ENCODE measurements around the gene TEX38. TPM values are rescaled to one million over a fixed set of nuclear protein-coding genes. Genes with fewer than 3 reads are reported as not detected.
"Not testable (repeated sequence)": the region's sequence is repeated elsewhere in the genome, so short reads cannot be mapped to it uniquely, and the experiment has no call there.

TEX38 gene
- total RNA-seq, 4 donors from 2014 or later, result not detected

DNA sequence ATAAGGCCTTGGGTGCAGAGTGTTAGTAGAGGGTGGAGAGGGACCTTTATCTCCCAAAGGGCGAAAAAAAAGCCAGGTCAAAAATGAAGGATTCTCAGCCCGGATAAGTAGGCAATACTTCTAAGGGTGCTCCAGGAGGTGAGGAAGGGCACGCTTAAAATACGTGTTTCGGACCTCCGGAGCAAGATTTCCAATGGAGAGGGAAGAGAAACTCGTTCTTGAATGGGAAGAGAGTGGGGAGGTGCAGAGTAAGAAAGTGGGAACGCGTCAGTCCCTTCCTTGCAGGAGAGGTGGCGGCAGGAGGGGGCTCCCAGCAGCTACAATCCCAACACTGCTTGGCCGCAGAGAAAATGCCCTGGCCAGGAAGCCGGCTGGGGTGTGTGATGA lies 46.7 kb downstream of the TEX38 start:
- WGBS, 2 donors, result 0 to 2% methylated on average over 12 of the region's 12 CpGs
- intact Hi-C loops (cut with DNase I; ENCODE audit: low total_unique reads), result no loop called here
- TF ChIP-seq POLR2A (IDR thresholded peaks at IDR 0.05), result no peak
- TF ChIP-seq, protein P1, sequence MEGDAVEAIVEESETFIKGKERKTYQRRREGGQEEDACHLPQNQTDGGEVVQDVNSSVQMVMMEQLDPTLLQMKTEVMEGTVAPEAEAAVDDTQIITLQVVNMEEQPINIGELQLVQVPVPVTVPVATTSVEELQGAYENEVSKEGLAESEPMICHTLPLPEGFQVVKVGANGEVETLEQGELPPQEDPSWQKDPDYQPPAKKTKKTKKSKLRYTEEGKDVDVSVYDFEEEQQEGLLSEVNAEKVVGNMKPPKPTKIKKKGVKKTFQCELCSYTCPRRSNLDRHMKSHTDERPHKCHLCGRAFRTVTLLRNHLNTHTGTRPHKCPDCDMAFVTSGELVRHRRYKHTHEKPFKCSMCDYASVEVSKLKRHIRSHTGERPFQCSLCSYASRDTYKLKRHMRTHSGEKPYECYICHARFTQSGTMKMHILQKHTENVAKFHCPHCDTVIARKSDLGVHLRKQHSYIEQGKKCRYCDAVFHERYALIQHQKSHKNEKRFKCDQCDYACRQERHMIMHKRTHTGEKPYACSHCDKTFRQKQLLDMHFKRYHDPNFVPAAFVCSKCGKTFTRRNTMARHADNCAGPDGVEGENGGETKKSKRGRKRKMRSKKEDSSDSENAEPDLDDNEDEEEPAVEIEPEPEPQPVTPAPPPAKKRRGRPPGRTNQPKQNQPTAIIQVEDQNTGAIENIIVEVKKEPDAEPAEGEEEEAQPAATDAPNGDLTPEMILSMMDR (IDR thresholded peaks at IDR 0.05), result no peak
- peak overlapping the region; percentile 65 for H3K4me3 ChIP-seq (ENCODE audit: low read depth, poor library complexity, severe bottlenecking)
- no peak for DNase-seq (ENCODE audit: low spot score in 2 of 2)

DNA sequence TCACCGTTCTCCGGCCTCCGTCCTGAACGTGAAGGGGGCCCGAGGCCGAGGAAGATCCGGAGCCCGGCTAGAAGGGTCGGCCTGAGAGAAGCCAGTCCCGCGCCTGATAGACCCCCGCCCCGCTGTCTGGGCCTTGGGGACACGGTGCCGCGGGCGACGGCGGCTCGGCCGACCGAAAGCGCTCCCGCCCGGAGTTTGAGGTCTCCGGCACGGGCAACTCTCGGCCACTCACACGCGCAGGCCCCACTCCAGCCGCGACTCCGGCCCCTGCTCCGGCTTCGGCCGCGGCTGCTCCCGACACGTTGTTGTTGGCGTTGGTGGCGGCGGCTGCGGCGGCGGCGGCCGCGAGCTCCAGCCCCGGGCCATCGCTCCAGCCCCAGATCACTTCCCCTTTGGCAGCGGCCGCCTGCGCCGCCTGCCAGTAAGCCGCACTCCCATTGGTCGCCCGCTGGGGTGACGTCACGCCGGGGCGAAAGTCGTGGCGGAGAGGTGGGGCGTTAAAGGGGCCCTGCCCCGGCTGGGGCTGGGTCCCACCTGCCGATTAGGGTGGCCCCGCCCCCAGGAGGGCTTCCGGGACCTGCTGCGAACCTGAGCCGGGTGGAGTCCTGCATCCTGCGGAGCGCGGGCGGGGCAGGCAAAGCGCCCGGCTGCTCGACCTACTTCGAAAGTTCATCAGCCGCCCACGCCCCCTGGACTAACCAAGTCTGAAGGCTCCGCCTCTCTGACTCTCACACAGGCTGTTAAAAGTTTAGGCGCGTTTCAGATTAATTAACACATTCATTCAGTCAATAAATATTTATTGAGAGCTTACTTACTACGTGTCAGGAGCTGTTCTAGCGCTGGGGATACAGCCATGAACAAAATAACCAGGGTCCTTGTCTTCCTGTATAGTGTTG lies 47.3 kb downstream of the TEX38 start, which contains the start of gene EFCAB14:
EFCAB14 (minus strand) TSS at position 388 of the 896 bp plus-strand sequence. CDS start 1,027 bp downstream, outside the sequence.
- no peak for TF ChIP-seq POLR2A (IDR thresholded peaks at IDR 0.05)
- TF ChIP-seq, protein P1 (IDR thresholded peaks at IDR 0.05), result no peak
- intact Hi-C loops (cut with DNase I; ENCODE audit: low total_unique reads), result no loop called here
- peak within 1 kb of the TSS; percentile 65 for H3K4me3 ChIP-seq (ENCODE audit: low read depth, poor library complexity, severe bottlenecking)
- DNase-seq (ENCODE audit: low spot score in 2 of 2), result peak; percentile 94 to 99
- 0% methylated on average over 58 to 83 of the region's 85 CpGs for WGBS, 2 donors

DNA sequence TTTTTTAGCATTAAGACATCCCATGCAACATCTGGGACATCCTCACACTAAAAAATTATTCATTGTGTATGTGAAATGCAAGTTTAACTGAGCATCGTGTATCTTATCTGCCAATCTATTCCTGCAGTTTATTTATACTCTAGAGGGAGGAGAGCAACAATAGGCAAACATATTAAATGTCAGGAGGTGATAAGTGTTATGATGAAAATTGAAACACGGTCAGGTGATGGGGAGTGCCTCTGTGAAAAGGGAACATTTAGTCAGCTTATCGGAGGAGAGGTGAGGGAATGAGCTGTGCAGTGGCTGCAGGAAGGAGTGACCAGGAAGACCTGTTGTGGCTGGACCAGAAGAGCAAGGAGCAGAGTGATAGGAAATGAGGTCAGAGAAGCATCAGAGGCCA lies 48.0 kb downstream of the TEX38 start:
- WGBS, 2 donors, result 11 to 18% methylated on average over 3 of the region's 3 CpGs
- H3K4me3 ChIP-seq (ENCODE audit: low read depth, poor library complexity, severe bottlenecking), result no peak overlapping the region
- DNase-seq (ENCODE audit: low spot score in 2 of 2), result no peak
- TF ChIP-seq, protein P1 (IDR thresholded peaks at IDR 0.05), result no peak
- no peak for TF ChIP-seq POLR2A (IDR thresholded peaks at IDR 0.05)
- intact Hi-C loops (cut with DNase I; ENCODE audit: low total_unique reads), result loop anchor here (10.0 kb wide), 2 partner anchors 95 to 185 kb away; a partner anchor contains a TSS

DNA sequence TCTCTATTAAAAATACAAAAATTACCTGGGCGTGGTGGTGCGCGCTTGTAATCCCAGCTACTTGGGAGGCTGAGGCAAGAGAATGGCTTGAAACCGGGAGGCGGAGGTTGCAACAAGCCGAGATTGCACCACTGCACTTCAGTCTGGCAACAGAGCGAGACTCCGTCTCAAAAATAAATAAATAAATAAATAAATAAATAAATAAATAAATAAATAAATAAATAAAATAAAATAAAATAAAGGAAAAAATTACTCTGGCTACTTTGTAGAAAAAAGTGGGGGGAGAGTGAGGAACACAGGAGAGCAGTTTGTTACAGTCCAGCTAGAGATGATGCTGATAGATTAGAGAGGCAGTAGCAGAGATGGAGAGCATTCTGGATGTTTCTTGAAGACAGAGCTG lies 48.7 kb downstream of the TEX38 start:
- 88 to 96% methylated on average over 8 of the region's 8 CpGs for WGBS, 2 donors
- not testable (repeated sequence) for DNase-seq (ENCODE audit: low spot score in 2 of 2); H3K4me3 ChIP-seq (ENCODE audit: low read depth, poor library complexity, severe bottlenecking)
- intact Hi-C loops (cut with DNase I; ENCODE audit: low total_unique reads), result loop anchor here (10.0 kb wide), 2 partner anchors 96 to 186 kb away; a partner anchor contains a TSS

DNA sequence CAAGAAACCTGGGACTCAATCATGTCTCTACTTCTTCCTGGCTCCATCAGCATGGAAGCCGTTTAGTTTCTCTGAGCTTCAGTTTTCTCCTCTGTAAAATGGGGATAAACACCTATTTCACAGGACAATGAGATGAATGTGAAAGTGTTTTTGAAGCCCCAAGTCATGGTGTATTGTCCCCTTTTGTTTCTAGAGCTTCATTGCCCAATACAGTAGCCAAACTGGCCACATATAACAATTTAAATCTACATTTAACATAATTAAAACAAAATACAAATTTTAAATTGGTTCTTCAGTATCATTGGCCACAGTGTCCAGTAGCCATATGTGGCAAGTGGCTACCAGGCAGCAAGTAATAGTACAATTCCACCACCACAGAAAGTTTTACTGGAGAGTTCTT lies 49.5 kb downstream of the TEX38 start:
- intact Hi-C loops (cut with DNase I; ENCODE audit: low total_unique reads), result loop anchor here (10.0 kb wide), 2 partner anchors 96 to 186 kb away; a partner anchor contains a TSS
- 77 to 86% methylated on average over 1 of the region's 1 CpG for WGBS, 2 donors
- no peak overlapping the region for H3K4me3 ChIP-seq (ENCODE audit: low read depth, poor library complexity, severe bottlenecking)
- TF ChIP-seq, protein P1 (IDR thresholded peaks at IDR 0.05), result no peak
- TF ChIP-seq POLR2A (IDR thresholded peaks at IDR 0.05), result no peak
- DNase-seq (ENCODE audit: low spot score in 2 of 2), result no peak

DNA sequence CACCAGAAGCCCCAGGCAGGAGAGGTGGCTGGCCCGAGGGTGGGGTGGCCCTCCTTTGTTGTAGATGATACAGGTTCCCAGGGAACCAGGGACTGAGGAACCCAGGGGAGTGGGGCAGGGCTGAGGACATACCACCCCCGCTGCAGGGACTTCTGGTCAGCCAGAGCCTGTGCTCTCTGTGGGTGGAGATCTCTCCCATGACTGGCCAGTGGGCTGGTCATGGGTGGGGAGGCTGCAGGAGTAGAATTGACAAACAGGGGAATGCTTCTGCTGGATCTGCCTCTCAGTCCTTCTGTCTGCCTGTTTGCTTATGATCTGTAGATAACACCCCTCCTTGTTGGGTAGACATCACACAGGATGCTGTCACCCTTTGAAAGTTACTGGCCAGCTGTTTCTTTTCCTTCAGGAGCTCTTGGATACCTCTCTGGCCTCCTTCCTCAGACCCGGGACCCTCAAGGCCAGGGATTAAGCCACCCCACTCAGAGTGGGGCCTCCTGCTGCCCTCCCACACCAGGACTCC lies 50.1 kb downstream of the TEX38 start:
- no peak overlapping the region for H3K4me3 ChIP-seq (ENCODE audit: low read depth, poor library complexity, severe bottlenecking)
- no peak for DNase-seq (ENCODE audit: low spot score in 2 of 2)
- 59 to 67% methylated on average over 2 to 3 of the region's 3 CpGs for WGBS, 2 donors
- TF ChIP-seq POLR2A (IDR thresholded peaks at IDR 0.05), result no peak
- TF ChIP-seq, protein P1 (IDR thresholded peaks at IDR 0.05), result no peak
- intact Hi-C loops (cut with DNase I; ENCODE audit: low total_unique reads), result loop anchor here (10.0 kb wide), 2 partner anchors 97 to 187 kb away; a partner anchor contains a TSS

Measured in lower leg skin (tissue), 4 donors.